Measurements from ENCODE around the gene DLEU7. TPM values are rescaled to one million over a fixed set of nuclear protein-coding genes. Genes with fewer than 3 reads are reported as not detected.

DLEU7 gene
- total RNA-seq, 1 experiment from 2014 or later, result 1.5 TPM

- no peaks in the 10 kb centered on the region for H3K9me3 ChIP-seq (ENCODE audit: control insufficient read depth, low read depth, low read length)
- H2BK120ac ChIP-seq (ENCODE audit: low read depth, low read length, poor library complexity, severe bottlenecking), result no peak overlapping the region
- no peaks in the 10 kb centered on the region for H3K79me2 ChIP-seq (ENCODE audit: insufficient read depth, low read length)
- no peak overlapping the region for H2AK5ac ChIP-seq (ENCODE audit: insufficient read length, low read length)
- peak; percentile 64 for DNase-seq
- no peaks in the 10 kb centered on the region for H3K79me1 ChIP-seq (ENCODE audit: insufficient read depth, low read depth, low read length, poor library complexity, severe bottlenecking)
- H2BK15ac ChIP-seq (ENCODE audit: low read depth, low read length), result no peak overlapping the region
- no peak overlapping the region for H2AFZ ChIP-seq (ENCODE audit: low read length)
- WGBS (ENCODE audit: extremely low coverage, insufficient read length, low lambda C conversion rate), result no CpG with 5 or more reads among the region's 13 CpGs
- H3K56ac ChIP-seq (ENCODE audit: insufficient read length, low read depth, low read length), result no peak overlapping the region
- H3K27me3 ChIP-seq (ENCODE audit: insufficient read depth, low read length), result no peaks in the 10 kb centered on the region
- H3K23ac ChIP-seq (ENCODE audit: insufficient read length, low read depth, low read length), result no peak overlapping the region
- H4K91ac ChIP-seq (ENCODE audit: insufficient read length, low read depth, low read length), result no peak overlapping the region
- no peak overlapping the region for H3K9ac ChIP-seq (ENCODE audit: extremely low read depth, insufficient read length, low read length)
- no peak overlapping the region for H2BK5ac ChIP-seq (ENCODE audit: insufficient read length, low read length)
- H3K23me2 ChIP-seq (ENCODE audit: insufficient read length, low read depth, low read length, poor library complexity, severe bottlenecking), result no peaks in the 10 kb centered on the region
- H3K27ac Mint-ChIP-seq, result no peak overlapping the region
- no peak overlapping the region for H3K27ac ChIP-seq (ENCODE audit: insufficient read length, low read depth, low read length)
- H3T11ph ChIP-seq (ENCODE audit: low read length), result no peak overlapping the region
- TF ChIP-seq CTCF (conservative IDR thresholded peaks at IDR 0.05), result peak; percentile 88
- no peak overlapping the region for H3K4ac ChIP-seq (ENCODE audit: low read depth, low read length)
- no peaks in the 10 kb centered on the region for H3K4me1 ChIP-seq (ENCODE audit: insufficient read depth, low read length)
- no peak overlapping the region for H2BK20ac ChIP-seq (ENCODE audit: low read depth, low read length, poor library complexity, severe bottlenecking)
- H2BK12ac ChIP-seq (ENCODE audit: insufficient read length, low read depth, low read length), result no peak overlapping the region
- H3K4me1 Mint-ChIP-seq, result peaks cover 10 to 15% of the 10 kb centered on the region in 2 experiments
- H3K14ac ChIP-seq (ENCODE audit: insufficient read depth, low read length), result no peak overlapping the region
- H3K4me3 Mint-ChIP-seq, result peak overlapping the region in 1 of 2 experiments; percentile 35; a peak in 2 of 5 replicates
- H3K4me2 ChIP-seq (ENCODE audit: insufficient read depth, insufficient read length, low read length), result no peak overlapping the region
- no peaks in the 10 kb centered on the region for H4K20me1 ChIP-seq (ENCODE audit: control insufficient read depth, insufficient read depth, insufficient read length)
- no peak overlapping the region for H4K8ac ChIP-seq (replicated peaks; ENCODE audit: insufficient read length, low read depth, low read length)
- H3K18ac ChIP-seq (ENCODE audit: insufficient read length, low read depth, low read length), result no peak overlapping the region
- peaks cover 2 to 4% of the 10 kb centered on the region in 2 experiments; a peak in 2 of 5 replicates for H3K9me3 Mint-ChIP-seq
- no peak overlapping the region for H4K5ac ChIP-seq (ENCODE audit: insufficient read length, low read depth, low read length)
- peaks cover 0 to 4% (median 0%) of the 10 kb centered on the region in 3 experiments; a peak in 3 of 7 replicates for H3K36me3 Mint-ChIP-seq (ENCODE audit: insufficient read depth in 1 of 3, low read depth in 3 of 3)
- H3K27me3 Mint-ChIP-seq (ENCODE audit: low read depth), result no peaks in the 10 kb centered on the region
These were observed 42.2 kb downstream of the DLEU7 start for GRCh38 chr13:50801087-50801931.

Measured in H9 (cell line).